Upper lobe of right lung (tissue), 1 donor: ENCODE results near the gene ESR1. TPM values are rescaled to one million over a fixed set of nuclear protein-coding genes. Genes with fewer than 3 reads are reported as not detected.
"Not testable (repeated sequence)": the region's sequence is repeated elsewhere in the genome, so short reads cannot be mapped to it uniquely, and the experiment has no call there.

Experiments
- ATAC-seq: fragments of 200-7000 bp; cut with Tn5 transposase; one replicate; pipeline ENCODE4 v1.9.1; 2020; ENCODE audit warnings: mild to moderate bottlenecking, moderate library complexity
- DNase-seq: peaks from one replicate; pipeline ENCODE4 v3.0.0-alpha.2; 2020
- H3K27ac ChIP-seq: fragments of 200-600 bp; one replicate; pipeline ENCODE4 v1.8.0; 2022
- H3K27me3 ChIP-seq: fragments of 200-600 bp; one replicate; pipeline ENCODE4 v1.8.0; 2022; ENCODE audit warnings: mild to moderate bottlenecking
- H3K36me3 ChIP-seq: fragments of 200-600 bp; one replicate; pipeline ENCODE4 v1.8.0; 2022
- H3K4me1 ChIP-seq: fragments of 200-600 bp; one replicate; pipeline ENCODE4 v1.8.0; 2022
- H3K4me3 ChIP-seq: fragments of 200-600 bp; one replicate; pipeline ENCODE4 v1.8.0; 2022; ENCODE audit warnings: mild to moderate bottlenecking
- H3K9me3 ChIP-seq: fragments of 200-600 bp; one replicate; pipeline ENCODE4 v1.8.0; 2022
- CTCF ChIP-seq: fragments of 200-600 bp; IDR thresholded peaks from one replicate; pipeline ENCODE4 v1.8.0; 2022; ENCODE audit warnings: antibody characterized with exemption
- intact Hi-C: fragments of 100-400 bp; cut with DNase I; formaldehyde crosslinking; loops from one replicate; pipeline ENCODE4 v1.11.0; 2022
- total RNA-seq: library from RNA; stranded (reverse); fragmentation: NEBNext Ultra II Directional; extraction: Animal tissue kit (Norgen Biotek cat#: 25700); gene quantifications from one replicate; pipeline ENCODE4 v1.2.1, GENCODE V29; 2021
- donor health status: DM: no; HTN: yes; CAD: no; lungs with severe emphysema.

Gene ESR1
- total RNA-seq, 1 donor from 2014 or later: 5.7 TPM

- no peak for TF ChIP-seq CTCF
- no peak overlapping the region for H3K27ac ChIP-seq
- no peaks in the 10 kb centered on the region for H3K27me3 ChIP-seq
- H3K36me3 ChIP-seq: no peaks in the 10 kb centered on the region
- DNase-seq: no peak
- H3K4me3 ChIP-seq: no peak overlapping the region
- no peaks in the 10 kb centered on the region for H3K4me1 ChIP-seq
- no peak for ATAC-seq
- intact Hi-C loops: no loop called here
- no peaks in the 10 kb centered on the region for H3K9me3 ChIP-seq
These were observed 255.9 kb downstream of the ESR1 start for GRCh38 chr6:152063170-152063921.

GRCh38 chr6:152068622-152069261 is 261.3 kb downstream of the ESR1 start:
- TF ChIP-seq CTCF: no peak
- H3K36me3 ChIP-seq: no peaks in the 10 kb centered on the region
- H3K27ac ChIP-seq: no peak overlapping the region
- no peaks in the 10 kb centered on the region for H3K27me3 ChIP-seq
- intact Hi-C loops: no loop called here
- no peaks in the 10 kb centered on the region for H3K4me1 ChIP-seq
- no peaks in the 10 kb centered on the region for H3K9me3 ChIP-seq
- no peak for DNase-seq
- ATAC-seq: no peak
- no peak overlapping the region for H3K4me3 ChIP-seq

GRCh38 chr6:152070556-152070955 is 263.1 kb downstream of the ESR1 start:
- Histone ChIP-seq H3K4me3 (no peak overlapping the region), H3K36me3 (no peaks in the 10 kb centered on the region), H3K27ac (no peak overlapping the region), H3K4me1 (no peaks in the 10 kb centered on the region), H3K27me3 (no peaks in the 10 kb centered on the region), H3K9me3 (peaks cover 7% of the 10 kb centered on the region)
- intact Hi-C loops: no loop called here
- no peak for TF ChIP-seq CTCF
- no peak for DNase-seq
- ATAC-seq: no peak

- no peak for TF ChIP-seq CTCF
- peaks cover 14% of the 10 kb centered on the region for H3K9me3 ChIP-seq
- H3K27me3 ChIP-seq: no peaks in the 10 kb centered on the region
- no peak overlapping the region for H3K27ac ChIP-seq
- no peaks in the 10 kb centered on the region for H3K4me1 ChIP-seq
- intact Hi-C loops: no loop called here
- DNase-seq (no peak), ATAC-seq (no peak)
- H3K36me3 ChIP-seq: no peaks in the 10 kb centered on the region
- H3K4me3 ChIP-seq: no peak overlapping the region
These were observed 263.8 kb downstream of the ESR1 start for GRCh38 chr6:152071318-152071717.

GRCh38 chr6:152071843-152072242 is 264.4 kb downstream of the ESR1 start:
- Histone ChIP-seq H3K36me3 (no peaks in the 10 kb centered on the region), H3K9me3 (peaks cover 17% of the 10 kb centered on the region), H3K4me3 (no peak overlapping the region), H3K4me1 (no peaks in the 10 kb centered on the region), H3K27me3 (no peaks in the 10 kb centered on the region), H3K27ac (no peak overlapping the region)
- intact Hi-C loops: no loop called here
- no peak for TF ChIP-seq CTCF
- ATAC-seq: no peak
- no peak for DNase-seq

- intact Hi-C loops: not testable (repeated sequence)
These were observed 268.8 kb downstream of the ESR1 start for GRCh38 chr6:152076242-152076641.

More at GRCh38 chr6:152076242-152076641, 268.8 kb downstream of the ESR1 start:
- peaks cover 17% of the 10 kb centered on the region for H3K9me3 ChIP-seq
- not testable (repeated sequence) for H3K4me1 ChIP-seq, H3K36me3 ChIP-seq, H3K27me3 ChIP-seq, DNase-seq, ATAC-seq, H3K27ac ChIP-seq, H3K4me3 ChIP-seq
